ENCODE measurements around the gene MRPL48. TPM values are rescaled to one million over a fixed set of nuclear protein-coding genes. Genes with fewer than 3 reads are reported as not detected.

MRPL48 gene
- total RNA-seq, 6 experiments from 2014 or later = 15.9 to 26.7 (median 18.2) TPM

- intact Hi-C loops (cut with DNase I) = no loop called here
- no peak overlapping the region for H3K4me3 ChIP-seq
- 83% methylated on average over 3 of the region's 3 CpGs for WGBS (ENCODE audit: insufficient coverage, low coverage, low lambda C conversion rate, missing lambda C conversion rate)
- DNase-seq (no peak), ATAC-seq (no peak)
- no peaks in the 10 kb centered on the region for H3K9me3 ChIP-seq
- TF ChIP-seq, protein P1, sequence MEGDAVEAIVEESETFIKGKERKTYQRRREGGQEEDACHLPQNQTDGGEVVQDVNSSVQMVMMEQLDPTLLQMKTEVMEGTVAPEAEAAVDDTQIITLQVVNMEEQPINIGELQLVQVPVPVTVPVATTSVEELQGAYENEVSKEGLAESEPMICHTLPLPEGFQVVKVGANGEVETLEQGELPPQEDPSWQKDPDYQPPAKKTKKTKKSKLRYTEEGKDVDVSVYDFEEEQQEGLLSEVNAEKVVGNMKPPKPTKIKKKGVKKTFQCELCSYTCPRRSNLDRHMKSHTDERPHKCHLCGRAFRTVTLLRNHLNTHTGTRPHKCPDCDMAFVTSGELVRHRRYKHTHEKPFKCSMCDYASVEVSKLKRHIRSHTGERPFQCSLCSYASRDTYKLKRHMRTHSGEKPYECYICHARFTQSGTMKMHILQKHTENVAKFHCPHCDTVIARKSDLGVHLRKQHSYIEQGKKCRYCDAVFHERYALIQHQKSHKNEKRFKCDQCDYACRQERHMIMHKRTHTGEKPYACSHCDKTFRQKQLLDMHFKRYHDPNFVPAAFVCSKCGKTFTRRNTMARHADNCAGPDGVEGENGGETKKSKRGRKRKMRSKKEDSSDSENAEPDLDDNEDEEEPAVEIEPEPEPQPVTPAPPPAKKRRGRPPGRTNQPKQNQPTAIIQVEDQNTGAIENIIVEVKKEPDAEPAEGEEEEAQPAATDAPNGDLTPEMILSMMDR (IDR thresholded peaks at IDR 0.05) = no peak
- no peak for TF ChIP-seq POLR2A (IDR thresholded peaks at IDR 0.05)
- peaks cover 0 to 8% (median 0%) of the 10 kb centered on the region in 4 donors for H3K36me3 ChIP-seq
- no peak overlapping the region for H3K27ac ChIP-seq
- H3K4me1 ChIP-seq = no peaks in the 10 kb centered on the region
- no peaks in the 10 kb centered on the region for H3K27me3 ChIP-seq
Observed at GRCh38 chr11:73812234-73812633, 24.6 kb downstream of the MRPL48 start.

- no peaks in the 10 kb centered on the region for H3K9me3 ChIP-seq
- no peak overlapping the region for H3K27ac ChIP-seq
- no peak overlapping the region for H3K4me3 ChIP-seq
- no peak for TF ChIP-seq POLR2A (IDR thresholded peaks at IDR 0.05)
- TF ChIP-seq, protein P1 (IDR thresholded peaks at IDR 0.05) = no peak
- ATAC-seq (no peak), DNase-seq (no peak)
- H3K27me3 ChIP-seq = no peaks in the 10 kb centered on the region
- WGBS (ENCODE audit: insufficient coverage, low coverage, low lambda C conversion rate, missing lambda C conversion rate) = 92% methylated on average over 5 of the region's 8 CpGs
- intact Hi-C loops (cut with DNase I) = no loop called here
- peaks cover 0 to 6% (median 0%) of the 10 kb centered on the region in 4 donors for H3K4me1 ChIP-seq
- H3K36me3 ChIP-seq = no peaks in the 10 kb centered on the region
Observed at GRCh38 chr11:73814812-73815211, 27.1 kb downstream of the MRPL48 start.

DNA sequence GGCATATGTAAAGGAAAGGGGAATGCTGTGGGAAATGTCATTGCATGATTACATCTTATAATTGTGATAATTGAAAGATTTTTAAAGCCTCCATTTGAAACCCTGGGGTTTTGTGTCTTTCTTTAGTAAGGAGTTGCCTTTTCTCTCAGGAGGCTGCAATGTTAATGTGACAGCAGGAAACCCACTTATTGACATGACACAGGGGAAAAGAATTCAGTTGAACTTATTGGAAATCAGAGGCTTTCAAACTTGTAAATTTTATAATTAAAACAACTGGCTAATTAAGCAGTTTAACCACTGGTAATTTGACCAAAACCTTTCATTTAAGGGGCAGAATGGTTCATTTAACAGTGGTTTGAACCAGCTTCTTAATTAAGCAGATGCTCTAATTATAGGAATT, 31.2 kb downstream of the MRPL48 start:
- ATAC-seq (no peak), DNase-seq (no peak)
- TF ChIP-seq POLR2A (IDR thresholded peaks at IDR 0.05) = no peak
- TF ChIP-seq, protein P1 (IDR thresholded peaks at IDR 0.05) = no peak
- no peak overlapping the region for H3K27ac ChIP-seq
- H3K9me3 ChIP-seq = no peaks in the 10 kb centered on the region
- intact Hi-C loops (cut with DNase I) = no loop called here
- no peak overlapping the region for H3K4me3 ChIP-seq
- no peaks in the 10 kb centered on the region for H3K36me3 ChIP-seq
- peaks cover 0 to 6% (median 0%) of the 10 kb centered on the region in 4 donors for H3K4me1 ChIP-seq
- H3K27me3 ChIP-seq = no peaks in the 10 kb centered on the region

DNA sequence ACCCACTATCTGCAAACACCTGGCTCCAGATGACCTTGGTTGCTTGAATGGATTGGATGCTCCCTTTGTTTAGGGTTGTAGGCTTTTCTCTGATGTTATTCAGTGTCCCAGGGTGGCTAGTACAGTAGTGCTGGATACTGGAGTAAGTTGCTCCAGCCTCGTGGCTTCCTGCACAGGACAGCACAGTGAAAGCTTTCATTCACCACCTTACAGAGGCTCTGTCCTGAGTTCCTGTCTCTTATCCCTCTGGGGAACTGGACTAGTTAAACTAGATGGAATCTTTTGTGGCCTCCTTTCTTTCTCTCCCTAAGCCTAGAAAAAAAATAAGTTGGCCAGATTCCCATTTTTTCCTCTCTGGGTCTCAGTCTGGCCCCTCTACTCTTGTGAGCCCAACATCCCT, 42.6 kb downstream of the MRPL48 start:
- ATAC-seq (no peak), DNase-seq (no peak)
- no peak overlapping the region for H3K4me3 ChIP-seq
- TF ChIP-seq POLR2A (IDR thresholded peaks at IDR 0.05) = no peak
- TF ChIP-seq, protein P1 (IDR thresholded peaks at IDR 0.05) = no peak
- H3K27ac ChIP-seq = no peak overlapping the region
- H3K27me3 ChIP-seq = no peaks in the 10 kb centered on the region
- H3K36me3 ChIP-seq = peaks cover 0 to 11% (median 1%) of the 10 kb centered on the region in 4 donors
- intact Hi-C loops (cut with DNase I) = no loop called here
- WGBS (ENCODE audit: insufficient coverage, low coverage, low lambda C conversion rate, missing lambda C conversion rate) = no CpG with 5 or more reads among the region's 1 CpG
- H3K9me3 ChIP-seq = no peaks in the 10 kb centered on the region
- H3K4me1 ChIP-seq = no peaks in the 10 kb centered on the region

GRCh38 chr11:73833067-73833466, 45.4 kb downstream of the MRPL48 start:
- intact Hi-C loops (cut with DNase I) = no loop called here
- TF ChIP-seq, protein P1 (IDR thresholded peaks at IDR 0.05) = no peak
- TF ChIP-seq POLR2A (IDR thresholded peaks at IDR 0.05) = no peak
- no peaks in the 10 kb centered on the region for H3K27me3 ChIP-seq
- H3K27ac ChIP-seq = no peak overlapping the region
- H3K9me3 ChIP-seq = no peaks in the 10 kb centered on the region
- peaks cover 0 to 6% (median 1%) of the 10 kb centered on the region in 4 donors for H3K36me3 ChIP-seq
- no peaks in the 10 kb centered on the region for H3K4me1 ChIP-seq
- ATAC-seq (no peak), DNase-seq (no peak)
- H3K4me3 ChIP-seq = no peak overlapping the region
- WGBS (ENCODE audit: insufficient coverage, low coverage, low lambda C conversion rate, missing lambda C conversion rate) = 92% methylated on average over 1 of the region's 2 CpGs
